Left ventricle myocardium inferior (tissue), 1 donor: ENCODE results near the gene DCHS2. TPM values are rescaled to one million over a fixed set of nuclear protein-coding genes. Genes with fewer than 3 reads are reported as not detected.

ENCODE experiments used
- DNase-seq: peaks from one replicate; pipeline ENCODE4 v3.0.0-alpha.2; 2020
- H3K27ac ChIP-seq: fragments of 200-600 bp; replicated peaks from 2 replicates; pipeline ENCODE4 v1.8.0; 2021
- H3K27me3 ChIP-seq: fragments of 200-600 bp; 2 replicates; pipeline ENCODE4 v1.8.0; 2021; ENCODE audit warnings: low read depth
- H3K36me3 ChIP-seq: fragments of 200-600 bp; 2 replicates; pipeline ENCODE4 v1.8.0; 2021
- H3K4me1 ChIP-seq: fragments of 200-600 bp; 2 replicates; pipeline ENCODE4 v1.8.0; 2021
- H3K4me3 ChIP-seq: fragments of 200-600 bp; 2 replicates; pipeline ENCODE4 v1.8.0; 2021; ENCODE audit warnings: mild to moderate bottlenecking, moderate library complexity
- H3K9me3 ChIP-seq: fragments of 200-600 bp; replicated peaks from 2 replicates; pipeline ENCODE4 v1.8.0; 2021
- CTCF ChIP-seq: fragments of 200-600 bp; IDR thresholded peaks from 2 replicates; pipeline ENCODE4 v1.8.0; 2021; ENCODE audit warnings: antibody characterized with exemption, mild to moderate bottlenecking, borderline replicate concordance
- intact Hi-C: fragments of 100-400 bp; cut with micrococcal nuclease; formaldehyde crosslinking; loops from one replicate; pipeline ENCODE4 v1.11.0; 2022
- total RNA-seq: library from RNA; stranded (reverse); fragmentation: NEBNext Ultra II Directional; extraction: Animal tissue kit (Norgen Biotek cat#: 25700); gene quantifications from one replicate; pipeline ENCODE4 v1.2.1, GENCODE V29; 2021
- donor health status: DM: no; HTN: yes; CAD: no; lungs with severe emphysema.

Gene DCHS2
- total RNA-seq, 1 donor from 2014 or later: not detected

- Histone ChIP-seq H3K9me3 (no peaks in the 10 kb centered on the region), H3K27me3 (peaks cover 42% of the 10 kb centered on the region), H3K4me1 (no peaks in the 10 kb centered on the region), H3K36me3 (no peaks in the 10 kb centered on the region), H3K27ac (no peak overlapping the region), H3K4me3 (no peak overlapping the region)
- intact Hi-C loops: no loop called here
- TF ChIP-seq CTCF: no peak
- no peak for DNase-seq
Measured at GRCh38 chr4:154478547-154478946, 13.1 kb downstream of the DCHS2 start.

- Histone ChIP-seq H3K4me3 (no peak overlapping the region), H3K27me3 (peaks cover 39% of the 10 kb centered on the region), H3K27ac (no peak overlapping the region), H3K9me3 (no peaks in the 10 kb centered on the region), H3K4me1 (no peaks in the 10 kb centered on the region), H3K36me3 (no peaks in the 10 kb centered on the region)
- no peak for DNase-seq
- no peak for TF ChIP-seq CTCF
- intact Hi-C loops: no loop called here
Measured at GRCh38 chr4:154478128-154478527, 13.5 kb downstream of the DCHS2 start.

- H3K4me1 ChIP-seq: no peaks in the 10 kb centered on the region
- TF ChIP-seq CTCF: no peak
- no peak overlapping the region for H3K4me3 ChIP-seq
- no peak for DNase-seq
- peaks cover 26% of the 10 kb centered on the region for H3K27me3 ChIP-seq
- H3K9me3 ChIP-seq: no peaks in the 10 kb centered on the region
- intact Hi-C loops: no loop called here
- no peak overlapping the region for H3K27ac ChIP-seq
- no peaks in the 10 kb centered on the region for H3K36me3 ChIP-seq
Measured at GRCh38 chr4:154476232-154476631, 15.4 kb downstream of the DCHS2 start.

GRCh38 chr4:154475820-154476219, 15.8 kb downstream of the DCHS2 start:
- H3K9me3 ChIP-seq: no peaks in the 10 kb centered on the region
- no peaks in the 10 kb centered on the region for H3K4me1 ChIP-seq
- TF ChIP-seq CTCF: no peak
- no peak for DNase-seq
- intact Hi-C loops: no loop called here
- no peak overlapping the region for H3K4me3 ChIP-seq
- no peaks in the 10 kb centered on the region for H3K36me3 ChIP-seq
- peaks cover 23% of the 10 kb centered on the region for H3K27me3 ChIP-seq
- H3K27ac ChIP-seq: no peak overlapping the region

GRCh38 chr4:154473497-154473896, 18.1 kb downstream of the DCHS2 start:
- intact Hi-C loops: no loop called here
- no peak for TF ChIP-seq CTCF
- peaks cover 29% of the 10 kb centered on the region for H3K27me3 ChIP-seq
- H3K27ac ChIP-seq: no peak overlapping the region
- H3K36me3 ChIP-seq: no peaks in the 10 kb centered on the region
- no peak overlapping the region for H3K4me3 ChIP-seq
- H3K9me3 ChIP-seq: no peaks in the 10 kb centered on the region
- H3K4me1 ChIP-seq: no peaks in the 10 kb centered on the region
- DNase-seq: no peak

- H3K4me1 ChIP-seq: no peaks in the 10 kb centered on the region
- DNase-seq: no peak
- H3K36me3 ChIP-seq: no peaks in the 10 kb centered on the region
- no peak overlapping the region for H3K27ac ChIP-seq
- peaks cover 29% of the 10 kb centered on the region for H3K27me3 ChIP-seq
- TF ChIP-seq CTCF: no peak
- H3K4me3 ChIP-seq: no peak overlapping the region
- no peaks in the 10 kb centered on the region for H3K9me3 ChIP-seq
- intact Hi-C loops: no loop called here
Measured at GRCh38 chr4:154472858-154473257, 18.7 kb downstream of the DCHS2 start.
